Stimulated activated CD8-positive, alpha-beta memory T cell treated with anti-CD3 and anti-CD28 coated beads, Interleukin-12 subunit alpha, Interleukin-12 subunit beta, amount 100 ng/mL, for 4 hours (primary cell): ENCODE data around the gene SLC35F1.
"Not testable (repeated sequence)": the region's sequence is repeated elsewhere in the genome, so short reads cannot be mapped to it uniquely, and the experiment has no call there.

ENCODE experiments used
- DNase-seq: peaks from one replicate; pipeline ENCODE4 v3.0.0-alpha.2; 2020; ENCODE audit warnings: low read depth

Gene SLC35F1

DNA sequence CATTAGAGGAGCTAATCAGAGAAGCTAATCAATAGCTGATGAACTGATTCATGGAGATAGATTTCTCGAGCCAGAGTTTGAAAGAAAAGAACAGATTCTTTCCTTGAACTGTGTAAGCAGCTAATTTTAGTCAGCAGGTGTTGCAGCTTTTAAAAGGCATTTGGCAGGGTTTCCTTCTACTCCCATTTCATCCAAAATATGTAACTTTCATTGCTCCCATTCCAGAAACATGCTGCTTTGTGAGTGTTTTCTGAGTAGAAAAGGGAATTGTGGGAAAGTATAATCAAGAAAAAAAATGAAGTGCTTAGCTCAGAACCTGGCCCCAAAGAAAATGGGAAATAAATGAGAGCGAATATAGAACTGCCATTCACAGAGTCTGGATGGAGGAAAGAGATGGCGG is 20.8 kb downstream of the SLC35F1 start:
- no peak for DNase-seq

GRCh38 chr6:117928833-117929232 is 21.8 kb downstream of the SLC35F1 start:
- DNase-seq = no peak

DNA sequence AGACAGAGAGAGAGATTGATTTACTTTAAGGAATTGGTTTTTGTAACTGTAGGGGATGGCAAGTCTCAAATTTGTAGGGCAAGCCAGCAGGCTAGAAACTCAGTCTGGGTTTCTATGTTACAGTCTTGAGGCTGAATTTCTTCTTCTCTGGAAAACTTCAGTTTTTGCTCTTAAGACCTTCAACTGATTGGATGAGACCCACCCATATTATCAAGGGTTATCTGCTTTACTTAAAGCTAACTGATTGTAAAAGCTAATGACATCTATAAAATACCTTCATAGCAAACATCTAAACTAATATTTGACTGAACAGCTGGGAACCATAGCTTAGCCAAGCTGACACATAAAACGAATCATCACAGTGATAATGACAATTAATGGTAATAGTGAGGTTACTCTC is 22.4 kb downstream of the SLC35F1 start:
- DNase-seq = no peak

- DNase-seq = no peak
These were observed 23.6 kb downstream of the SLC35F1 start for GRCh38 chr6:117930645-117931044.

GRCh38 chr6:117932001-117932400 is 24.9 kb downstream of the SLC35F1 start:
- DNase-seq = no peak

GRCh38 chr6:117932676-117933075 is 25.6 kb downstream of the SLC35F1 start:
- DNase-seq = no peak

- no peak for DNase-seq
These were observed 26.4 kb downstream of the SLC35F1 start for GRCh38 chr6:117933471-117933870.

DNA sequence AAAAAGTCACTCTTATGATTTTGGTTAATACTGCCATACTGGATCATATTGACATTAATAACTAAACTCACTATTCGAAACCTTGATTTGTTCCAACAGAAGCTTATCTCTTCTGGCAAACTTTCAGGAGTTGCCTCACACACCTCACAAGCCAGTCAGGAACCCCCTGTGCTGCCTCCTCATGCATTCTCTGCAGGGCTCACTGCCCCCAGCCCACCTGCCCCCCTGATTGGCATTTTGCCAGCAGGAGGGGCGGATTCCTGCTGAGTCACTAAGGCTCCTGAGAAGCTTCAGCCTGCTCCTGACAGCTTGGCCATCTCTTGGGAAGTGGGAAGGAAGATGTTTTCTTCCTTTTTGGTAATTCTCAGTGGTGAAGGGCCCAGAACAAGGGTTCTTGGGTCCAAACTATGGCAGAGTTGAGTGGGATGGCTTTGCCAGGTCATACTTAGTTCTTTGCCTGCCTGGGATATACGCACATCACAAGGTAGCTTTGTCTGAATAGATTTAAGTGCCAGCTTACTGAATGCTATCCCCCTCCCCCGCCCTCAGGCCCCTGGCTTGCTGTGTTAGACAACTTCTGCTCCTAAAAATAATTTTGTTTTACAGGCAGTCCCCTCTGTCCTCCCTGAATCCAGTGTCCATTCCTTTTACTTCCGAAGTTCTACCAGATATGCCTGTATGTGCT is 31.4 kb downstream of the SLC35F1 start:
- no peak for DNase-seq

- no peak for DNase-seq
These were observed 40.2 kb downstream of the SLC35F1 start for GRCh38 chr6:117947234-117947633.

DNA sequence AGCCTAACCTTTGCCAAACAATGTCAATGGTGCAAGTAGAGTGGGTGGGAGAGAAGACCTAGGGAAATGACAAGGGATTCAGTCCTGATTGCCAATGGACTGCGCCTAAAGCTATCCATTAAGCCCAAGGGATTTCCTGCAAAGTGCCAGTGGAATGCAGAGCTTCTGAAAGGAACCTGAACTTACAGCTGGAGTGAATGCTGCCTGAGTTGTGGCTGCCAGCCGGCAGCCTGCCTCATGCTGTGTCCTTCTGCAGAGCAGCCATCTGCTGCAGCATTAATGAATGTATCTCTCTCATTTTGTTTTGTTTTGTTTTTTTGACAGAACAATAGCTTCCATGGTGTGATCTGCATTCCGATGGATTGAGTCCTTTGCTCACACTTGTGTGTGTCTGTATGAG is 44.7 kb downstream of the SLC35F1 start:
- no peak for DNase-seq

GRCh38 chr6:117955684-117956256 is 48.7 kb downstream of the SLC35F1 start:
- no peak for DNase-seq

GRCh38 chr6:117956386-117956785 is 49.3 kb downstream of the SLC35F1 start:
- DNase-seq = no peak

GRCh38 chr6:117958536-117958935 is 51.5 kb downstream of the SLC35F1 start:
- no peak for DNase-seq

DNA sequence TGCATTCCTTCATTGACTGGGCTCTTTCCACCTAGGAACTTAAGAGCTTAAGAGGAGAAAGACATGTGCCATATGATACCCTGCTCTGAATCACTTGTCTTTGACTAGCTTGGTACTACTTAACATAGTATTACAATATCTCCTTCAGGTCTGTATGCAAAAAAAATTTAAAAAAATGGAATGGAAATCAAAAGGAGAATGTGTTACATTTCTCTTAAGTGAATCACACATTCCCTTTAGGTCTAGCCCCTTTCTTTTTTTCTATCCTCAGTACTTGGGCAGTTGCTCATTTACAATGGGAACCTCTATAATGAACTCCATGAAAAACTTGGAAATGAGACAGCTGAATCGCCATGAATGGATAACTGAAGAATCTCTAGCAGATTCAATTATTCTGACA is 53.8 kb downstream of the SLC35F1 start:
- no peak for DNase-seq

DNA sequence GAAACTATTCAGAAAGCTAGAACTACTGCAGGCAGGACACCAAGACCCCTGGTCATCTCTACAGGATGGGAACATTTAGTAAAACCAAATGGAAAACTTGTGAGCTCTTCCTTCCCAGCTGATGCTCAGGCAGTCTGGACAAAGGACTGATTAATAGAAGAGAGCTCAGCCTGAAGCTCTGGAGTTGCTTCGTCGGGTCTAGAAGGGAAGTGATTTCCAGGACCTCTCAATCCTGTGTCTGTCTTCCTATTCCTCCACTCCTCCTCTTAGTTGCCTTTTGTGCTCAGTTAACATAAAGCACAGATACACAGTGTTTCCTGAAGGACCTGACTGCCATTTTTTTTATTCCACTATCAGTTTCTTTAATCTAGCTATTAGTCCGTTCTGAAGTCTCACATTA is 54.2 kb downstream of the SLC35F1 start:
- no peak for DNase-seq

GRCh38 chr6:117965763-117966162 is 58.7 kb downstream of the SLC35F1 start:
- not testable (repeated sequence) for DNase-seq

- DNase-seq = no peak
These were observed 64.6 kb downstream of the SLC35F1 start for GRCh38 chr6:117971637-117972036.

DNA sequence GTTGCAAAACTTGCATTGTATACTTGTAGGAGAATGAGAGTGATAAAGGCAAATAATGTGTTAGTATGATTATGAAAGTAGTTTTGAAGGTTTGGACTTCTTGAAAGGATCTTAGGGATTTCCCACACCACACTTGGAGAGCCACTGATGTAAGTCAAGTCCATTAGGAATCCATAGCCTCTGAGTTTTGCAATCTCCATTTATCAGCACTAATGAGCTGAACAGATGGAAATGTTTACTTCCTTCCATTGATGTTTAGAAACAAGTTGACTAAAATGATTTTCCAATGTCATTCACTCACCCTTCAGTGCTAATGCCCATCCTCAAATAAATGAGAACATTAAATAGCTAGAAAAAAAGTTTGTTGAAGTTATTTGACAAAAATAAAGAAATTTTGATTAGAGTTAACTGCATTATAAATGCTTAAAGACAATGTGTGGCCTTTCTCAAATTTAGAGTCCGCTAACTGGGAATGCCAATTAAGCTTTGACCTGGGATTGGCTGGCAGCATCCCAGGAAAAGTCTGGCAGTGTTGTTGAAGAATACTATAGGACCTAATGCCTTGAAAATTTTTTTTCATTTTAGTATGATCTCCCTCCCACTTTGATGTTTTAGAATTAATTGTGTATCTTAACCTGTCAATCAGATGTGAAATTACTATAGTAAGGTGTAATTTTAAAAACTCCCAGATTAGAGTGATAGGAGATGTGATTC is 68.0 kb downstream of the SLC35F1 start:
- DNase-seq = no peak

GRCh38 chr6:117976030-117976651 is 69.1 kb downstream of the SLC35F1 start:
- no peak for DNase-seq

GRCh38 chr6:117985916-117986315 is 78.9 kb downstream of the SLC35F1 start:
- no peak for DNase-seq

- DNase-seq = no peak
These were observed 79.3 kb downstream of the SLC35F1 start for GRCh38 chr6:117986396-117986795.

DNA sequence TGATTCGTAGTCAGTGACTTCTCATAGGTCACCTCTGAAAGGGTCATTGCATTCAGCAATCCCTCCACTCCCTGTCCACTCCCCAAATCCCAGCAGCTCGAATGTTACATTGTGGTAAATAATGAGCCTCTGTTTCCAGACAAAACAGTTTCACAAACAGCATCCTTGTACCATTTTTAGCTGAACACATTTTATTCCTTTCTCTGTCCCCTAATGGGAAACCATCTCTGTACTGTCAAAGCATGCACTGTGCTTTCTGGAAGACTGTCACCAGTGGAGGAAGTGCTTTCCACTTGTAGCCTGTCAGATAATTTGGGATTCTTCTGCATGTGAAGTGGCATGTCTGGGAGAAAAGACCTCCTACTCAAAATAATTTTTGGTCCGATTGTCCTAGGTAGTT is 82.0 kb downstream of the SLC35F1 start:
- no peak for DNase-seq

DNA sequence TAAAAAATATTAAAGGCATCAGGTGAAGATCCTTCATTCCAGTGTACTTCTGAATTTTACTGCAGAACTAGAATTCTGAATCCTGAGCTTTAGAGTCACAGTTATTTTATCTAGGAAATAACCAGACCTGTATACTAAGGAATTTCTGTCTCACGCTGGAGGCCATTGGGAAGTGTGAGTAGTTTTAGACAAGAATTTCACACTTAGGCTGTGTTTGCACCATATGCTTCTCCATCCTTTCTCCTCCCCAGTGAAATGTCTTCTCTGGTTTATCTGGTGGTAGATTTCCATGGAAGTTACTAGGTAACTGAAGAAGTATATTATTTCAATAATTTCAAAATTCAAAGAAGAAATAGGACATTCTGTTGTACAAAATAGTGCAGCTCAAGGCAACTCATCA is 83.1 kb downstream of the SLC35F1 start:
- DNase-seq = no peak
